GM23338 (cell line): ENCODE measurements around the gene PKHD1.

Experiments used
- CREB1 ChIP-seq: fragments of 250-450 bp; sonication (Bioruptor Pico); IDR thresholded peaks from 2 replicates; pipeline ENCODE4 v1.5.0; 2020; ENCODE audit warnings: low read depth, mild to moderate bottlenecking, moderate library complexity
- CTCF ChIP-seq, 2 experiments: fragments of 200-600 bp in 1 of 2; sonication (generic) in 1 of 2; conservative IDR thresholded peaks; 2 replicates each; pipeline versions ENCODE4 v1.5.1 to v1.6.1; 2016 to 2017; ENCODE audit warnings: antibody characterized with exemption in 2 of 2, low read depth in 2 of 2, mild to moderate bottlenecking in 2 of 2, moderate library complexity in 1 of 2
- ETS1 ChIP-seq: IDR thresholded peaks from 2 replicates; pipeline ENCODE4 v1.6.1; 2016; ENCODE audit warnings: antibody characterized with exemption
- EZH2 ChIP-seq: fragments of 200-600 bp; sonication (generic); IDR thresholded peaks from one replicate; pipeline ENCODE4 v1.8.0; 2017; ENCODE audit warnings: antibody characterized with exemption, mild to moderate bottlenecking, low read depth; ENCODE audit not compliant: unreplicated experiment
- EZH2phosphoT487 ChIP-seq: fragments of 200-600 bp; sonication (generic); IDR thresholded peaks from one replicate; pipeline ENCODE4 v1.8.1; 2018; ENCODE audit warnings: antibody characterized with exemption; ENCODE audit not compliant: unreplicated experiment
- NANOG ChIP-seq: IDR thresholded peaks from 2 replicates; pipeline ENCODE4 v1.6.1; 2016; ENCODE audit warnings: antibody characterized with exemption, borderline replicate concordance
- POLR2AphosphoS5 ChIP-seq: IDR thresholded peaks from 2 replicates; pipeline ENCODE4 v1.6.1; 2016; ENCODE audit warnings: antibody characterized with exemption, low read depth
- REST ChIP-seq: IDR thresholded peaks from one replicate; pipeline ENCODE4 v1.6.1; 2018; ENCODE audit warnings: antibody characterized with exemption; ENCODE audit not compliant: unreplicated experiment

- no peak for TF ChIP-seq CTCF (conservative IDR thresholded peaks at IDR 0.05; ENCODE audit: low read depth in 2 of 2)
- TF ChIP-seq POLR2AphosphoS5: no peak
- no peak for TF ChIP-seq REST
- TF ChIP-seq EZH2phosphoT487: no peak
- no peak for TF ChIP-seq ETS1
- no peak for TF ChIP-seq NANOG
- no peak for TF ChIP-seq CREB1 (CRISPR knock-in tag)
- no peak for TF ChIP-seq EZH2
Observed at GRCh38 chr6:51868591-51869355, 218.6 kb downstream of the PKHD1 start.
